HepG2 (cell line): ENCODE data around the gene CHCHD1. TPM values are rescaled to one million over a fixed set of nuclear protein-coding genes. Genes with fewer than 3 reads are reported as not detected.

Source experiments
- ATAC-seq: fragments of 200-7000 bp; cut with Tn5 transposase; 3 replicates; pipeline ENCODE4 v1.9.1; 2020; ENCODE audit warnings: mild to moderate bottlenecking, moderate library complexity
- Bru-seq: library from RNA; stranded (reverse); fragments of 400-500 nt; gene quantifications from one replicate; lab custom pipeline; 2021; lab: Mats Ljungman, UMichigan
- BruChase-seq, 2 experiments: library from RNA; stranded (reverse); fragments of 400-500 nt; gene quantifications; one replicate each; lab custom pipeline; 2021; lab: Mats Ljungman, UMichigan
- BruUV-seq: library from RNA; stranded (reverse); fragments of 400-500 nt; replicated peaks from 2 replicates; lab custom pipeline; 2021; lab: Mats Ljungman, UMichigan
- CTCF ChIA-PET: fragments of 300-600 bp; formaldehyde crosslinking; extraction: SDS; loops from one replicate; lab custom pipeline; 2021; ENCODE audit warnings: low total read pairs, inconsistent platforms, low intra/inter-chr PET ratio; lab: Yijun Ruan, JAX
- POLR2A ChIA-PET: fragments of 350-600 bp; sonication (Branson Sonifier 250); formaldehyde crosslinking; loops from one replicate; lab custom pipeline; 2020; ENCODE audit warnings: antibody characterized with exemption, inconsistent platforms; lab: Yijun Ruan, JAX
- DNase-seq: peaks from one replicate; pipeline ENCODE4 v3.0.0-alpha.2; 2015; ENCODE audit warnings: low spot score
- FAIRE-seq: peaks from 3 replicates; lab custom pipeline; 2011; peaks lifted over from hg19 to GRCh38; lab: Jason Lieb, UNC
- H2AFZ ChIP-seq: one replicate; pipeline ENCODE4 v1.6.1; 2011; ENCODE audit warnings: low read length, inconsistent platforms
- H3K27ac ChIP-seq: fragments of 300-600 bp; 3 replicates; pipeline ENCODE4 v1.8.0; 2011; ENCODE audit warnings: mixed run types, mild to moderate bottlenecking, mixed read lengths, low read length, inconsistent platforms; ENCODE audit not compliant: insufficient read depth; ENCODE audit errors: extremely low read length
- H3K27me3 ChIP-seq, 2 experiments: fragments of 200-600 bp in 1 of 2; 2 replicates in 1 of 2; 3 replicates in 1 of 2; pipeline versions ENCODE4 v1.6.0 to v1.8.0; 2011; ENCODE audit warnings: low read length in 2 of 2, mild to moderate bottlenecking in 2 of 2, moderate library complexity in 2 of 2, inconsistent platforms in 1 of 2; ENCODE audit not compliant: insufficient read depth in 2 of 2, control insufficient read depth in 1 of 2
- H3K36me3 ChIP-seq, 2 experiments: fragments of 200-600 bp in 1 of 2; replicated peaks in 1 of 2; 2 replicates in 1 of 2; 3 replicates in 1 of 2; pipeline versions ENCODE4 v1.5.1 to v1.8.0; 2011; ENCODE audit warnings: low read length in 2 of 2, inconsistent platforms in 1 of 2; ENCODE audit not compliant: insufficient read depth in 2 of 2, control insufficient read depth in 1 of 2
- H3K4me1 ChIP-seq: 2 replicates; pipeline ENCODE4 v1.5.1; 2012; ENCODE audit warnings: low read length, inconsistent platforms; ENCODE audit not compliant: insufficient read depth
- H3K4me2 ChIP-seq: 2 replicates; pipeline ENCODE4 v1.6.0; 2011; ENCODE audit warnings: low read depth, low read length, inconsistent platforms
- H3K4me3 ChIP-seq, 3 experiments: fragments of 200-600 bp in 1 of 3; sonication (generic), shearing (Covaris generic) in 1 of 3; replicated peaks in 1 of 3; 2 replicates each; pipeline ENCODE4 v1.5.1; 2011 to 2016; ENCODE audit warnings: low read length in 3 of 3, inconsistent platforms in 2 of 3, low read depth in 2 of 3, mild to moderate bottlenecking in 2 of 3, control low read depth in 1 of 3, mixed read lengths in 1 of 3; ENCODE audit not compliant: insufficient read depth in 1 of 3
- H3K79me2 ChIP-seq: one replicate; pipeline ENCODE4 v1.6.1; 2011; ENCODE audit warnings: low read length, inconsistent platforms; ENCODE audit not compliant: insufficient read depth
- H3K9ac ChIP-seq: 2 replicates; pipeline ENCODE4 v1.6.0; 2011; ENCODE audit warnings: mild to moderate bottlenecking, low read depth, low read length, inconsistent platforms; ENCODE audit not compliant: insufficient read depth
- H3K9me3 ChIP-seq: 2 replicates; pipeline ENCODE4 v1.5.1; 2012; ENCODE audit warnings: mild to moderate bottlenecking, low read length
- H4K20me1 ChIP-seq: 2 replicates; pipeline ENCODE4 v1.6.0; 2011; ENCODE audit warnings: inconsistent platforms, mild to moderate bottlenecking, low read length, moderate library complexity; ENCODE audit not compliant: insufficient read depth
- ATF7-NPFF ChIP-seq: sonication (generic); formaldehyde crosslinking; IDR thresholded peaks from 2 replicates; pipeline ENCODE4 v1.8.1; 2023; ENCODE audit warnings: mild to moderate bottlenecking, low read depth, missing genetic modification reagents, moderate library complexity
- ATM ChIP-seq: fragments of 450-650 bp; IDR thresholded peaks from 2 replicates; pipeline ENCODE4 v1.7.1; 2017; ENCODE audit warnings: mild to moderate bottlenecking, borderline replicate concordance
- HMGA1 ChIP-seq: sonication (generic); formaldehyde crosslinking; conservative IDR thresholded peaks from 2 replicates; pipeline ENCODE4 v1.4.0; 2020; ENCODE audit warnings: missing genetic modification reagents
- SMAD3 ChIP-seq: sonication (generic); formaldehyde crosslinking; IDR thresholded peaks from 2 replicates; pipeline ENCODE4 v1.4.0; 2020; ENCODE audit warnings: missing genetic modification reagents
- ZNF616 ChIP-seq: sonication (generic); formaldehyde crosslinking; IDR thresholded peaks from 2 replicates; pipeline ENCODE4 v1.5.0; 2020; ENCODE audit warnings: low read depth, mild to moderate bottlenecking, missing genetic modification reagents
- WGBS: methylation state at CpG from one replicate; pipeline ENCODE4 v1.1.6; 2017; ENCODE audit warnings: low lambda C conversion rate; 5-methylcytosine and 5-hydroxymethylcytosine counted together
- in situ Hi-C: cut with HindIII; loops from 2 replicates; pipeline ENCODE4 v1.10.0; 2017; ENCODE audit warnings: low pct_unique_long_range_greater_than_20kb; ENCODE audit not compliant: extremely low pct_ligation_motif_present
- intact Hi-C: fragments of 100-400 bp; cut with micrococcal nuclease; formaldehyde crosslinking; loops from one replicate; pipeline ENCODE4 v1.10.0; 2022; ENCODE audit not compliant: unreplicated experiment
- long read RNA-seq, 2 experiments: library from RNA in 1 of 2; library from polyadenylated mRNA in 1 of 2; stranded (forward) in 1 of 2; unstranded in 1 of 2; transcript quantifications; one replicate each; pipeline ENCODE4 v2.0.0, GENCODE V29; 2019 to 2022
- polyA minus RNA-seq, 3 experiments: library from RNA; depleted of rRNA, polyadenylated mRNA; stranded (reverse); fragments of >200 nt; gene quantifications; 2 replicates each; pipeline ENCODE4 v1.2.3, GENCODE V29; 2011; ENCODE audit warnings: low replicate concordance in 1 of 3
- polyA plus RNA-seq, 8 experiments: library from polyadenylated mRNA; depleted of rRNA in 3 of 8; stranded (reverse) in 7 of 8; unstranded in 1 of 8; fragments of >200 nt; fragmentation: Illumina TruSeq in 4 of 8; extraction: Trizol in 4 of 8; gene quantifications; 2 replicates each; pipeline versions ENCODE4 v1.2.1 to v1.2.3, GENCODE V29; 2011 to 2016; ENCODE audit warnings: low read depth in 4 of 8, missing spikeins in 1 of 8, mixed read lengths in 1 of 8; ENCODE audit not compliant: insufficient read depth in 1 of 8
- total RNA-seq, 5 experiments: library from RNA; depleted of rRNA; stranded (reverse); fragments of >200 nt; fragmentation: Illumina TruSeq; extraction: Trizol; gene quantifications; 2 replicates each; pipeline ENCODE4 v1.2.3, GENCODE V29; 2016; ENCODE audit warnings: low read depth in 1 of 5
- TF ChIP-seq, protein P1 (sequence below): sonication (generic); formaldehyde crosslinking; IDR thresholded peaks from 2 replicates; pipeline ENCODE4 v1.5.1; 2020; ENCODE audit warnings: mild to moderate bottlenecking, missing genetic modification reagents
- TF ChIP-seq, protein P2 (sequence below): sonication (generic); formaldehyde crosslinking; IDR thresholded peaks from 2 replicates; pipeline ENCODE4 v1.4.0; 2020; ENCODE audit warnings: missing genetic modification reagents
- TF ChIP-seq, protein P3 (sequence below): sonication (generic); formaldehyde crosslinking; IDR thresholded peaks from 2 replicates; pipeline ENCODE4 v1.4.0; 2020; ENCODE audit warnings: mild to moderate bottlenecking, missing genetic modification reagents
- TF ChIP-seq, protein P4 (sequence below): sonication (generic); formaldehyde crosslinking; IDR thresholded peaks from 2 replicates; pipeline ENCODE4 v1.4.0; 2020; ENCODE audit warnings: mild to moderate bottlenecking, low read depth, missing genetic modification reagents

The CHCHD1 gene
- 71.2 and 91.7 TPM in 2 replicates for total RNA-seq (2016; rRNA removed; fragmentation: Illumina TruSeq; extraction: Trizol)
- 16.2 and 16.7 TPM in 2 replicates for total RNA-seq (2016; cell fraction: cytosol; rRNA removed; fragmentation: Illumina TruSeq; extraction: Trizol; ENCODE audit: low read depth)
- 69.8 and 94.8 TPM in 2 replicates for total RNA-seq (2016; cell fraction: insoluble cytoplasmic fraction; rRNA removed; fragmentation: Illumina TruSeq; extraction: Trizol)
- total RNA-seq (2016; cell fraction: membrane; rRNA removed; fragmentation: Illumina TruSeq; extraction: Trizol): 32.5 and 34.2 TPM in 2 replicates
- 30.4 and 32.6 TPM in 2 replicates for total RNA-seq (2016; cell fraction: nucleus; rRNA removed; fragmentation: Illumina TruSeq; extraction: Trizol)
- 30.6 and 36.9 TPM in 2 replicates for polyA plus RNA-seq (2011; rRNA removed)
- 35.1 and 36.6 TPM in 2 replicates for polyA plus RNA-seq (2011; cell fraction: cytosol; rRNA removed)
- 8.8 and 9.9 TPM in 2 replicates for polyA plus RNA-seq (2011; cell fraction: nucleus; rRNA removed)
- polyA plus RNA-seq (2012): 40.1 and 41.3 TPM in 2 replicates
- 16.6 and 17.9 TPM in 2 replicates for polyA plus RNA-seq (2016; cell fraction: cytosol; fragmentation: Illumina TruSeq; extraction: Trizol; ENCODE audit: low read depth)
- polyA plus RNA-seq (2016; cell fraction: insoluble cytoplasmic fraction; fragmentation: Illumina TruSeq; extraction: Trizol; ENCODE audit: low read depth): 90.2 and 95.1 TPM in 2 replicates
- polyA plus RNA-seq (2016; cell fraction: membrane; fragmentation: Illumina TruSeq; extraction: Trizol; ENCODE audit: low read depth): 27.2 and 27.4 TPM in 2 replicates
- polyA plus RNA-seq (2016; cell fraction: nucleus; fragmentation: Illumina TruSeq; extraction: Trizol; ENCODE audit: insufficient read depth, low read depth): 45.9 and 52.1 TPM in 2 replicates
- polyA minus RNA-seq (2011; rRNA and poly(A)+ RNA removed; ENCODE audit: low replicate concordance): 5.0 and 8.3 TPM in 2 replicates
- polyA minus RNA-seq (2011; cell fraction: cytosol; rRNA and poly(A)+ RNA removed): 5.5 TPM in 2 replicates
- 7.7 and 9.1 TPM in 2 replicates for polyA minus RNA-seq (2011; cell fraction: nucleus; rRNA and poly(A)+ RNA removed)
- percentile 80 among the genes with signal in this experiment for Bru-seq, nascent RNA
- percentile 89 among the genes with signal in this experiment for BruChase-seq, experiment 1, labeled RNA remaining after a 6-hour chase
- BruChase-seq, experiment 2, labeled RNA remaining after a 2-hour chase: percentile 79 among the genes with signal in this experiment
- long read RNA-seq, experiment 1, transcript CHCHD1-201 (3 exons, 835 nt): major isoform, 74 of 81 reads
- long read RNA-seq, experiment 1, partial matches to known transcripts: 7 of 81 reads
- long read RNA-seq, experiment 1, other reads (novel, unspliced or antisense): 0 of 81 reads
- long read RNA-seq, experiment 2, transcript CHCHD1-201 (3 exons, 835 nt): major isoform, 107 of 119 reads
- long read RNA-seq, experiment 2, partial matches to known transcripts: 12 of 119 reads
- long read RNA-seq, experiment 2, other reads (novel, unspliced or antisense): 0 of 119 reads

DNA sequence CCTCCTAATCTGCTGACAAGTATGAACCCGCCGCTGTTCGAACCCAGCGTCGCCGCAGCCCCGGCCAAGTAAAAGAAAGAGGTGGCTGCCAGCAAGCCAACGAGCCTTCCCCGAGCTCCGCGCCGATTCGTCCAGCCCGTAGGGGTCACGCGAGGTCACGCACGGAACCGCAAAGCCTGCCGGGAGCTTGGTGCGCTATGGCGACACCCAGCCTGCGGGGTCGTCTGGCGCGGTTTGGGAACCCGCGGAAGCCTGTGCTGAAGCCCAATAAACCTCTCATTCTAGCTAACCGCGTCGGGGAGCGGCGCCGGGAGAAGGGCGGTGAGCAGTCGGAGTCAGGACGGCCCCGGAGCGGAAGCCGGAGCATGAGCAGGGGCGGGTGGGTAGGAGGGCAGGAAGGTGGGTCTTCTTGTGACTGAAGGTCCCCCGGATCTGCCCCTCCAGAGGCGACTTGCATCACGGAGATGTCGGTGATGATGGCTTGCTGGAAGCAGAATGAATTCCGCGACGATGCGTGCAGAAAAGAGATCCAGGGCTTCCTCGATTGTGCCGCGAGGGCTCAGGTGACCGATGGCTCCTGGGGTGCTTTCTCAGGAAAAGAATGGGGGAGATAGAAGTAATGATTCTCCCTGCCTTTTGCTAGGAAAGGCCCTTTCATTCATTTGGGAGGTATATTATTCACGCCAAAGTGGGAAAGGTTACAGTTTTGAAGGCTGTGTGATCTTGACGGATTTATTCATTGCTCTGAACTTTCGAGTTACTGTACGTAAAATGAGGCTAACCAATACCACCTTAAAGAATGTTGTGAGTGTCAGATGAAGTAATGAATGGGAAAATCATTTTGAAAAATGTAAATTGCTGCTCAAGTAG, at the start of gene CHCHD1:
Gene CHCHD1 (plus strand): TSS at position 170 of the 870 bp plus-strand sequence. CDS start 28 bp downstream, at position 198.
- Histone ChIP-seq H3K36me3 (no peaks in the 10 kb centered on the region; a peak in 2 of 5 replicates), H3K27me3 (no peaks in the 10 kb centered on the region; a peak in 1 of 5 replicates), H4K20me1 (0 out of 2 replicates have a peak, but pooled peaks cover under 1% of the 10 kb centered on the region), H3K27ac (peak within 1 kb of the TSS; percentile 81), H3K9ac (peak within 1 kb of the TSS; percentile 92), H2AFZ (no peak within 1 kb of the TSS), H3K9me3 (no peaks in the 10 kb centered on the region), H3K79me2 (peaks cover 50% of the 10 kb centered on the region), H3K4me3 (peak within 1 kb of the TSS; percentile 80 to 89 (median 88)), H3K4me1 (peaks cover 43% of the 10 kb centered on the region), H3K4me2 (peak within 1 kb of the TSS; percentile 85)
- FAIRE-seq (peak; percentile 89), ATAC-seq (peak; percentile 71), DNase-seq (peak; percentile 80)
- ChIA-PET POLR2A (interaction anchor here (0.5 to 2.0 kb wide), 8 partner anchors 10 to 109 kb away, joined by 3 to 31 read pairs (median 6); partner anchors contain the start of gene SEC24C), CTCF (no interaction called here)
- in situ Hi-C loops (no loop called here), intact Hi-C loops (no loop called here)
- BruUV-seq: no TSS peak
- under 1% methylated on average over 43 of the region's 57 CpGs for WGBS
- no peak for TF ChIP-seq HMGA1 (CRISPR knock-in tag)
- TF ChIP-seq, protein P1, sequence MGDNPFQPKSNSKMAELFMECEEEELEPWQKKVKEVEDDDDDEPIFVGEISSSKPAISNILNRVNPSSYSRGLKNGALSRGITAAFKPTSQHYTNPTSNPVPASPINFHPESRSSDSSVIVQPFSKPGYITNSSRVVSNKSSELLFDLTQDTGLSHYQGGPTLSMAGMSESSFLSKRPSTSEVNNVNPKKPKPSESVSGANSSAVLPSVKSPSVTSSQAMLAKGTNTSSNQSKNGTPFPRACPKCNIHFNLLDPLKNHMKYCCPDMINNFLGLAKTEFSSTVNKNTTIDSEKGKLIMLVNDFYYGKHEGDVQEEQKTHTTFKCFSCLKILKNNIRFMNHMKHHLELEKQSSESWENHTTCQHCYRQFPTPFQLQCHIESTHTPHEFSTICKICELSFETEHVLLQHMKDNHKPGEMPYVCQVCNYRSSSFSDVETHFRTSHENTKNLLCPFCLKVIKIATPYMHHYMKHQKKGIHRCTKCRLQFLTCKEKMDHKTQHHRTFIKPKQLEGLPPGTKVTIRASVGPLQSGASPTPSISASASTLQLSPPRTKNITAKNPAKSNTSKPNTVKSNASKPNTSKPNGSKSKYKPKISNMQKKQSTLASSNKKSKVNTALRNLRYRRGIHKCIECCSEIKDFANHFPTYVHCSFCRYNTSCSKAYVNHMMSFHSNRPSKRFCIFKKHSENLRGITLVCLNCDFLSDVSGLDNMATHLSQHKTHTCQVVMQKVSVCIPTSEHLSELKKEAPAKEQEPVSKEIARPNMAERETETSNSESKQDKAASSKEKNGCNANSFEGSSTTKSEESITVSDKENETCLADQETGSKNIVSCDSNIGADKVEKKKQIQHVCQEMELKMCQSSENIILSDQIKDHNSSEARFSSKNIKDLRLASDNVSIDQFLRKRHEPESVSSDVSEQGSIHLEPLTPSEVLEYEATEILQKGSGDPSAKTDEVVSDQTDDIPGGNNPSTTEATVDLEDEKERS (CRISPR knock-in tag): no peak
- TF ChIP-seq, protein P2, sequence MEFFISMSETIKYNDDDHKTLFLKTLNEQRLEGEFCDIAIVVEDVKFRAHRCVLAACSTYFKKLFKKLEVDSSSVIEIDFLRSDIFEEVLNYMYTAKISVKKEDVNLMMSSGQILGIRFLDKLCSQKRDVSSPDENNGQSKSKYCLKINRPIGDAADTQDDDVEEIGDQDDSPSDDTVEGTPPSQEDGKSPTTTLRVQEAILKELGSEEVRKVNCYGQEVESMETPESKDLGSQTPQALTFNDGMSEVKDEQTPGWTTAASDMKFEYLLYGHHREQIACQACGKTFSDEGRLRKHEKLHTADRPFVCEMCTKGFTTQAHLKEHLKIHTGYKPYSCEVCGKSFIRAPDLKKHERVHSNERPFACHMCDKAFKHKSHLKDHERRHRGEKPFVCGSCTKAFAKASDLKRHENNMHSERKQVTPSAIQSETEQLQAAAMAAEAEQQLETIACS (CRISPR knock-in tag): no peak
- no peak for TF ChIP-seq ATM
- TF ChIP-seq SMAD3 (CRISPR knock-in tag): peak; percentile 80
- no peak for TF ChIP-seq ZNF616 (CRISPR knock-in tag)
- TF ChIP-seq, protein P3, sequence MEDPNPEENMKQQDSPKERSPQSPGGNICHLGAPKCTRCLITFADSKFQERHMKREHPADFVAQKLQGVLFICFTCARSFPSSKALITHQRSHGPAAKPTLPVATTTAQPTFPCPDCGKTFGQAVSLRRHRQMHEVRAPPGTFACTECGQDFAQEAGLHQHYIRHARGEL (CRISPR knock-in tag): no peak
- TF ChIP-seq, protein P4, sequence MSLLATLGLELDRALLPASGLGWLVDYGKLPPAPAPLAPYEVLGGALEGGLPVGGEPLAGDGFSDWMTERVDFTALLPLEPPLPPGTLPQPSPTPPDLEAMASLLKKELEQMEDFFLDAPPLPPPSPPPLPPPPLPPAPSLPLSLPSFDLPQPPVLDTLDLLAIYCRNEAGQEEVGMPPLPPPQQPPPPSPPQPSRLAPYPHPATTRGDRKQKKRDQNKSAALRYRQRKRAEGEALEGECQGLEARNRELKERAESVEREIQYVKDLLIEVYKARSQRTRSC (CRISPR knock-in tag): no peak
- TF ChIP-seq ATF7-NPFF (CRISPR knock-in tag): peak; percentile 74; the same call in 1 of the 2 replicates
